ENCODE measurements around the gene OR2AT4.

DNA sequence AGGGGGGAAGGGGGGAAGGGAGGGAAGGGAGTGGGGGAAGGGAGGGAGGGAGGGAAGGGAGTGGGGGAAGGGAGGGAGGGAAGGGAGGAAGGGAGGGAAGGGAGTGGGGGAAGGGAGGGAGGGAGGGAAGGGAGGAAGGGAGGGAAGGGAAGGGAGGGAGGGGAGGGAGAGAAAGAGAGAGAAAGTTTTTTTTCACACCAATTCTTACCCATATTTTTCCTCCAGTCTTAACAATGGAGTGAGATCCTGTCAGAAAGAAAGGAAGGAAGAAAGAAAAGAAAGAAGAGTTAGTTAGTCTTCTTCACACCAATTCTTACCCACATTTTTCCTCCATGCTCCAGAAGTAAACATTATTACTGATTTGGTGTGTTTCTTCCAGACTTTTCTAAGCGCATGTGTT lies 3.0 kb upstream of the OR2AT4 start:
- TF ChIP-seq, protein P1, sequence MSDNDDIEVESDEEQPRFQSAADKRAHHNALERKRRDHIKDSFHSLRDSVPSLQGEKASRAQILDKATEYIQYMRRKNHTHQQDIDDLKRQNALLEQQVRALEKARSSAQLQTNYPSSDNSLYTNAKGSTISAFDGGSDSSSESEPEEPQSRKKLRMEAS (IDR thresholded peaks at IDR 0.05), result no peak
- no peak for TF ChIP-seq CEBPB (IDR thresholded peaks at IDR 0.05)
- no peak for TF ChIP-seq EP300 (IDR thresholded peaks at IDR 0.05; ENCODE audit: borderline replicate concordance)
- no peak for TF ChIP-seq TAF1 (IDR thresholded peaks at IDR 0.05; ENCODE audit: low read depth)
- no peak for TF ChIP-seq RAD21 (IDR thresholded peaks at IDR 0.05; ENCODE audit: low read depth)
- TF ChIP-seq, protein P2, sequence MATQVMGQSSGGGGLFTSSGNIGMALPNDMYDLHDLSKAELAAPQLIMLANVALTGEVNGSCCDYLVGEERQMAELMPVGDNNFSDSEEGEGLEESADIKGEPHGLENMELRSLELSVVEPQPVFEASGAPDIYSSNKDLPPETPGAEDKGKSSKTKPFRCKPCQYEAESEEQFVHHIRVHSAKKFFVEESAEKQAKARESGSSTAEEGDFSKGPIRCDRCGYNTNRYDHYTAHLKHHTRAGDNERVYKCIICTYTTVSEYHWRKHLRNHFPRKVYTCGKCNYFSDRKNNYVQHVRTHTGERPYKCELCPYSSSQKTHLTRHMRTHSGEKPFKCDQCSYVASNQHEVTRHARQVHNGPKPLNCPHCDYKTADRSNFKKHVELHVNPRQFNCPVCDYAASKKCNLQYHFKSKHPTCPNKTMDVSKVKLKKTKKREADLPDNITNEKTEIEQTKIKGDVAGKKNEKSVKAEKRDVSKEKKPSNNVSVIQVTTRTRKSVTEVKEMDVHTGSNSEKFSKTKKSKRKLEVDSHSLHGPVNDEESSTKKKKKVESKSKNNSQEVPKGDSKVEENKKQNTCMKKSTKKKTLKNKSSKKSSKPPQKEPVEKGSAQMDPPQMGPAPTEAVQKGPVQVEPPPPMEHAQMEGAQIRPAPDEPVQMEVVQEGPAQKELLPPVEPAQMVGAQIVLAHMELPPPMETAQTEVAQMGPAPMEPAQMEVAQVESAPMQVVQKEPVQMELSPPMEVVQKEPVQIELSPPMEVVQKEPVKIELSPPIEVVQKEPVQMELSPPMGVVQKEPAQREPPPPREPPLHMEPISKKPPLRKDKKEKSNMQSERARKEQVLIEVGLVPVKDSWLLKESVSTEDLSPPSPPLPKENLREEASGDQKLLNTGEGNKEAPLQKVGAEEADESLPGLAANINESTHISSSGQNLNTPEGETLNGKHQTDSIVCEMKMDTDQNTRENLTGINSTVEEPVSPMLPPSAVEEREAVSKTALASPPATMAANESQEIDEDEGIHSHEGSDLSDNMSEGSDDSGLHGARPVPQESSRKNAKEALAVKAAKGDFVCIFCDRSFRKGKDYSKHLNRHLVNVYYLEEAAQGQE (IDR thresholded peaks at IDR 0.05; ENCODE audit: low read depth), result no peak
- TF ChIP-seq ZBTB7A (IDR thresholded peaks at IDR 0.05; ENCODE audit: low read depth), result no peak
- TF ChIP-seq FOXM1 (IDR thresholded peaks at IDR 0.05; ENCODE audit: borderline replicate concordance, low read depth), result no peak
- TF ChIP-seq NFIC (IDR thresholded peaks at IDR 0.05), result no peak
- no peak for TF ChIP-seq YY1 (IDR thresholded peaks at IDR 0.05; ENCODE audit: low read depth)
- no peak for TF ChIP-seq TCF12 (IDR thresholded peaks at IDR 0.05; ENCODE audit: low read depth)
- no peak for TF ChIP-seq CREB1 (IDR thresholded peaks at IDR 0.05; ENCODE audit: low read depth)

Data from Ishikawa (cell line).